HuH-7.5 (cell line): Measurements from ENCODE around the gene CD247.

Source experiments
- DNase-seq: peaks from one replicate; pipeline ENCODE4 v3.0.0; 2011; ENCODE audit warnings: low spot score

Gene CD247

GRCh38 chr1:167457936-167458584 is 60.3 kb downstream of the CD247 start:
- DNase-seq, result no peak

GRCh38 chr1:167456926-167457325 is 61.4 kb downstream of the CD247 start:
- no peak for DNase-seq

- DNase-seq, result no peak
These were observed 61.8 kb downstream of the CD247 start for GRCh38 chr1:167456524-167456923.

- no peak for DNase-seq
These were observed 62.4 kb downstream of the CD247 start for GRCh38 chr1:167455786-167456446.

GRCh38 chr1:167454894-167455785 is 63.2 kb downstream of the CD247 start:
- DNase-seq, result peak; percentile 45

DNA sequence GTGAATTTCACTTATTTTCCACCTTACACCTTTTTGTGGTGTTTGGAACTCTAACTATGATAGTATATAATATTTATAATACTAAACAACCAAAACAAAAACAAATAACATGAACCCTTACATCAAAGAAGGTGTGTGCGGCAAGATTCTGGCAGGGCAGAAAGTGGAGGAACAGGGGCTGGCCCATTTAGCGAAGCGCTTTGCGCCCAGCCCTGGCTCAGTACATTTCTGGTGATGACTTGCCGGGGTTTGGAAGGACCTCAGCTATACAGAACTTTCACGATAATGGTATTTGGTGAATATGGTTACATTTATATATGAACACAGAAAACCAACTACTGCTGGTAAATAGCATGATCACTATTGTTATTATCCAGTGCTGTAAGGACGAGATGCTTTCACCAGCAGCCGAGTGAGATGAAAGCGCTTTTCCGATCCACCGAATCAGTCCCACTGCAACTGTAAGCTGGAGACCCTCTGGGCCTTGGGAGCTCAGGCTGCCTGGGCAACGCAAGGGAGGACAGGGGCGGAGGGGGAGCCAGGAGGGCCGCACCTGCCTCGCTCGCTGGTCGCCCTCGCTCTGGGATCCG is 63.9 kb downstream of the CD247 start:
- no peak for DNase-seq

- DNase-seq, result no peak
These were observed 65.2 kb downstream of the CD247 start for GRCh38 chr1:167453123-167453522.

- no peak for DNase-seq
These were observed 65.8 kb downstream of the CD247 start for GRCh38 chr1:167452483-167452882.

- no peak for DNase-seq
These were observed 67.5 kb downstream of the CD247 start for GRCh38 chr1:167450843-167451242.

DNA sequence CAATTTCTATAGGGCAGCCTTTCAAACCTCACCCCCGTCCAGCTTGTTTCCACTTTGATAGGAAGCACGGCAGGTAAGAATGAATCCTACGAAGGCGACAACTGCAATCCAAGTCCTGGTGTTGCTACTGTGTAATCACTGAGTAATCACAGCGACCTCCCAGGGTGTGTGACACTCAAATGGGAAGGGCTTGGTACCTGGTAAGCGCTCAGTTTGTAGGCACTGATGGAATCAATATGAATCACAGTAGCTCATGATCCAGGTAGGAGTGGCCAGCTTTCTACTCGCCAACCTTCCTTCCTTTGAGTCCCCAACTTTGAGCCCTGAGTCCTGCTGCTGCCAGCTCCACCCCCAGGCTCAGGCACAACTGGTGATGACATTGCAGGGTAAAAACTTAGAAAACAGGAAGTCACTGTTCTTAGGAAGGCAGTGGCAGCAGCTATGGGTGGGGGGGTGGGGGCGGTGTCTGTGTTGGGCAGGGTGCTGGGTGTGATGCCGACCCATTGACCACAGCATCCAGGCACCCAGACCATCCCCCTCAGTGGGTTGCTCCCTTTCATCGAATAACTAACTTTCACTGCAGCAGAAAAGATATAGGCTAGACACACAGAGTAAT is 70.7 kb downstream of the CD247 start:
- DNase-seq, result no peak

DNA sequence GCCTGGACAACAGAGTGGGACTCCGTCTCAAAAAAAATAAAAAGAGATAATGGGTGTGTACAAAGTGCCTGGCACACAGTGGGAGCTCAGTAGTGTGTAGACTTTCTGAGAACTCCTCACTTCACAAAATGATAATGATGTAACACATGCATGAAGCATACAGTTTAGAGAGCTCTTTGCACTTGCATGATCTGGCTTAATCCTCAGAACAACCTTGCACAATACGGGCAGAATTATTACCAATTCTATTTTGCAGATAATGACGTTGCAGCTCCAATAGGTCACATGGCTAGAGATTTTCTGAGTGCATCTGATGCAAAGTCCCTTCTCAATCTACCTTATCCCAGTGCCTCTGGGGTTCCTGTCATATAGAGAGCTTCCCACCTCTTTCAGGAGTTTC is 71.4 kb downstream of the CD247 start:
- no peak for DNase-seq

- no peak for DNase-seq
These were observed 74.6 kb downstream of the CD247 start for GRCh38 chr1:167443757-167444156.

DNA sequence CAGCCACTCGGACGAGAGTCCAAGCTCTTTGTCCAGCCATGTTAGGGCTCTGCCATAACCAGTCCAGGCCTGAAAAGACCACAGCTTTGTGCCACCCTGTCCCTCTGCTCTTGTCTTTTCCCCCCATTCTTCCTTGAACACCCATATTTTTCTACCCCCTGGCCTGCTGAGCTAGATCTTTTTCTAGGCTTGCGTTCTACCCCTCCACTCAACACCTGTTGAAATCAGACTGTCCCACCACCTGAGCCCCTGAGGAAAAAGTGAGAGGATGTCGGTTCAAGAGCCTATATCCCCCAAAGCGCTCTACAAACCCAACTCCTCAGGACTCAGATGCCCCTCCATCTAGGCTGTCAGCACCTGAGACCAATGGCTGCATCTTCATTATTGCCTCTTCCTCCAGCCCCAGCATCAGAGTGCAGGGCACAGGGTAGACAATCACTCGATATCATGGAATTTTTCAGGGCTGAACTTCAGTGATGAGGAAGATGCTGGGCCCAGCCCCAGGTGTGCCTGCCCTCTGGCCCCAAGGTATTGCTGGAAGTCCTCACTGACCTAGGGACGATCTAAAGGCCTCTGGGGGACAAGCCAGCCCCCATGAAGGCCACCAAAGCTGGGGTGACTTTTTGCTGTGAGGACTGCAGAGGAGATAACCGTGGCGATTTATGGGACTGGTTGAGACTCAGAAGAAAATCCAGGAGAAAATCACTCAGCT is 75.3 kb downstream of the CD247 start:
- DNase-seq, result no peak

GRCh38 chr1:167442142-167442848 is 76.0 kb downstream of the CD247 start:
- DNase-seq, result peak; percentile 89

DNA sequence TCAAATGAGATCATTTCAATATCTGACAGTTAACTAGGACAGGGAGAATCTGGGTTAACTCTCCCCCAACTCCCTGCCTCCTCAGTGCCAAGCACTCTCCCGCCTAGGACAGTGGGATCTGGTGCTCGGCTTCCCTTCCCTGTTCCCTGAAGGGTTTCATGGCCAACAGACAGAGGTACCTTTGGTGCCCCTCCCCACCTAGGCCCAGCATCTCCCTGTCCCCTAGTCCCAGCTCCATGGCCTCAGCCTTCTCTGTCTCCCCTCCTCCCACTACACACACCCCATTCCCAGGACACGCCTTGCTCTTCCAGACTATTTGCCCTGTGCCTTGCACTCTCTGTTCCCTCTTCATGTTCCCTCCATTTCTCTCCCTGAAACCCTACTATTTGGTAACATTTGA is 77.1 kb downstream of the CD247 start:
- no peak for DNase-seq

DNA sequence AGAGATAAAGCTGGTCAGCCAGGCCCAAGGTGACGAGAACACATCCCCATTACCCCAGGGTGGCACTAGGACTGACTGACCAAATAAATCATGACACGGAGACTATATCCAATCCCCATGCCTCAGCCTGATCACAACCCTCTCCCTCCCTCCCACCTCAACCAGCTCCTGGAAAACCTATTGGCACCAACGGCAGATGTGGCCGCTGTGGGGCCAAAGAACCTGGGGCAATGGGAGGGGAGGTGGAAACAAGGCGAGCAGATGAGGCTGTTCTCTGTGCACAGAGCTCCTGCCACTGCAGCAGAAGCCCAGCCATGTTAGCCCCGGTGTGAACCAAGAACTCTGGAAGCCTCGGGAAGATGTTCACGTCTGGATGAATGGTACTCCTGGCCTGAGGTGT is 77.6 kb downstream of the CD247 start:
- DNase-seq, result no peak

DNA sequence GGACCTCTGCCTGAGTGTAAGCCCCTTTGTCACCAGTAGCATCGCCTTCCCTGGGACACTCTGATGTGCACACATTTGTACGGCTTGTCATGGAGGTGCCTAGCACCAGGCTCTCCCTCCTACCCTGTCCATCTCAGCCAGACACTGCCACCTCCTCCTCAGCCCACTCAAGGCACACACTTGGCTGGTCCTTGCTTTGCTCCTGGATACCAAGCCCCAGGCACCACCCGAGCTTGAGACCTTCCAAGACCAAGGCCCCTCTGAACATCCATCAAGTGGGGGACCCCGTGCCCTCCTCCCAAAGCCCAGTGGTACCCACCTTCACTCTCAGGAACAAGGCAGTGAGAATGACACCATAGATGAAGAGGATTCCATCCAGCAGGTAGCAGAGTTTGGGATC is 78.0 kb downstream of the CD247 start:
- DNase-seq, result no peak

- DNase-seq, result peak; percentile 33
These were observed 78.9 kb downstream of the CD247 start for GRCh38 chr1:167439301-167439988.

DNA sequence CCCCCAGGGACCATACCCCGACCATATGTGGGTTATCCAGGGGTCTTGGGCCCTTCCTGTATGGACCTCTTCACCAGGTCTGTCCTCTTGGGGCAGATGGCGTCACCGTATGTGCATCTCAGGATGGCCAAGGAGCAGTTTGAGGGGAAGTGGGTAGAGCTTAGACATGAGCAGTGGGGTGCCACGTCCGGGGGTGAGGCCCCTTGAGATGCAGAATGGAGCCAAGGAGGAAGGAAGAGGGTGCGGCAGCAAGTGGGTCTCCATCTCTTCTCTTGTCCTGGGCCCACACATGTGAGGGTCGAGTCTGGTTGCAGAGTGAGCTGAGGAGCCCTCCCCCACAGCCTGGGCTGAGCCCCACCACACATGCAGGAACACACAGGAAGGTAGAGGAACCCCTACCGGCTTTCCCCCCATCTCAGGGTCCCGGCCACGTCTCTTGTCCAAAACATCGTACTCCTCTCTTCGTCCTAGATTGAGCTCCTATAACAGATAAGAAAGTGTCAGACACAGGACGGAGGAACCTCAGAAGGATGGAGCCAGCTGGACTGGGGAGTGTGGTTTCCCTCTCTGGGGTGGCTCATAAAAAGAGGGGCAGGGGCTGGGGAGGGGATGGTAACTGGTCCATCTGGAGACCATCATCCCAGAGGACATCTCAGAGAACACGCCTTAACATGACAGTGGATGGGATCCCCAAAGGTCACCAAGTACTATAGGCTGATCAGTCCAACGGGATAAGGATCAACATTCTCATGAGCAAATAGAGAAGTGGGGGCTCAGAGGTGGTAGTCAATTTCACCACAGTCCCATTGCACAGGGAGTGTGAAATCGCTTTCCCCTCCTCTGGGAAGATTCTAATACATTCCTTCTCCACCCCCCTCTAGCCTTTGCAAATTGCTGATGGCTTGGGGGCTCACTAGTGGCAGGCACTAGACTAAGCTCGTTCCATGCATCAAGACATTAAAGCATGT is 79.9 kb downstream of the CD247 start:
- DNase-seq, result no peak
